ENCODE results near the gene STX1B.
A peak's percentile ranks its signal among the peaks of the same experiment; 100 is the strongest.

STX1B gene

GRCh38 chr16:30974348-30974747 is 36.1 kb downstream of the STX1B start:
- DNase-seq = no peak

GRCh38 chr16:30972872-30973271 is 37.6 kb downstream of the STX1B start:
- DNase-seq = no peak

- no peak for DNase-seq
Observed at GRCh38 chr16:30971298-30971697, 39.1 kb downstream of the STX1B start.

- no peak for DNase-seq
Observed at GRCh38 chr16:30969246-30969842, 41.1 kb downstream of the STX1B start.

- DNase-seq = no peak
Observed at GRCh38 chr16:30967795-30968194, 42.6 kb downstream of the STX1B start.

- DNase-seq = no peak
Observed at GRCh38 chr16:30966033-30966619, 44.3 kb downstream of the STX1B start.

- DNase-seq = no peak
Observed at GRCh38 chr16:30965436-30965835, 45.0 kb downstream of the STX1B start.

- no peak for DNase-seq
Observed at GRCh38 chr16:30964574-30965226, 45.7 kb downstream of the STX1B start.

GRCh38 chr16:30963925-30964511 is 46.4 kb downstream of the STX1B start:
- DNase-seq = no peak

GRCh38 chr16:30961384-30961783 is 49.1 kb downstream of the STX1B start:
- no peak for DNase-seq

- peak; percentile 52 for DNase-seq
Observed at GRCh38 chr16:30958175-30959079, 52.0 kb downstream of the STX1B start.

- DNase-seq = peak; percentile 88
Observed at GRCh38 chr16:30957456-30958174, 52.8 kb downstream of the STX1B start, which contains the start of gene SETD1A. SETD1A (plus strand) TSS chr16:30957754; CDS start chr16:30958732, 978 bp downstream.

GRCh38 chr16:30956601-30957455 is 53.6 kb downstream of the STX1B start:
- DNase-seq = peak; percentile 79

- DNase-seq = no peak
Observed at GRCh38 chr16:30954993-30955392, 55.4 kb downstream of the STX1B start.

- peak; percentile 71 for DNase-seq
Observed at GRCh38 chr16:30953511-30954124, 56.8 kb downstream of the STX1B start.

- DNase-seq = no peak
Observed at GRCh38 chr16:30953111-30953510, 57.3 kb downstream of the STX1B start.

GRCh38 chr16:30951750-30952149 is 58.7 kb downstream of the STX1B start:
- DNase-seq = no peak

- no peak for DNase-seq
Observed at GRCh38 chr16:30951193-30951592, 59.2 kb downstream of the STX1B start.

- no peak for DNase-seq
Observed at GRCh38 chr16:30950516-30951065, 59.8 kb downstream of the STX1B start.

Data from NCI-H1092 treated with DMSO at 0.1 percent for 48 hours (cell line).